CD14-positive monocyte (primary cell): ENCODE data around the gene GASK1A. TPM values are rescaled to one million over a fixed set of nuclear protein-coding genes. Genes with fewer than 3 reads are reported as not detected.

Experiments used
- DNase-seq, 3 donors: peaks; one replicate each; pipeline ENCODE4 v3.0.0-alpha.2; 2011 to 2022
- H2AFZ ChIP-seq: 2 replicates; pipeline ENCODE4 v1.6.0; 2012; ENCODE audit warnings: mild to moderate bottlenecking, low read depth, low read length, inconsistent platforms; ENCODE audit not compliant: insufficient read depth, poor library complexity, severe bottlenecking
- H3K27ac ChIP-seq, 2 donors: 1 replicate in 1 of 2; 2 replicates in 1 of 2; pipeline ENCODE4 v1.5.1; 2012 to 2013; ENCODE audit warnings: low read length in 2 of 2, control low read depth in 1 of 2, inconsistent platforms in 1 of 2, low read depth in 1 of 2, mild to moderate bottlenecking in 1 of 2
- H3K27me3 ChIP-seq, 2 donors: one replicate each; pipeline versions ENCODE4 v1.6.0 to v1.6.1; 2011 to 2013; ENCODE audit warnings: low read length in 2 of 2; ENCODE audit not compliant: control insufficient read depth in 2 of 2, insufficient read depth in 2 of 2
- H3K36me3 ChIP-seq, 2 donors: replicated peaks in 1 of 2; 1 replicate in 1 of 2; 2 replicates in 1 of 2; pipeline versions ENCODE4 v1.5.1 to v1.6.1; 2012 to 2013; ENCODE audit warnings: low read length in 2 of 2, control low read depth in 1 of 2, inconsistent platforms in 1 of 2, mild to moderate bottlenecking in 1 of 2; ENCODE audit not compliant: insufficient read depth in 2 of 2, control insufficient read depth in 1 of 2
- H3K4me1 ChIP-seq, 2 donors: 1 replicate in 1 of 2; 2 replicates in 1 of 2; pipeline versions ENCODE4 v1.5.1 to v1.6.1; 2012 to 2013; ENCODE audit warnings: low read length in 2 of 2, control low read depth in 1 of 2, inconsistent platforms in 1 of 2, mild to moderate bottlenecking in 1 of 2, moderate library complexity in 1 of 2; ENCODE audit not compliant: insufficient read depth in 2 of 2, control insufficient read depth in 1 of 2
- H3K4me2 ChIP-seq: replicated peaks from 2 replicates; pipeline ENCODE3; 2012; ENCODE audit warnings: low read length, moderate library complexity, mild to moderate bottlenecking; ENCODE audit not compliant: poor library complexity, severe bottlenecking; ENCODE audit errors: extremely low read depth
- H3K4me3 ChIP-seq, 3 experiments: fragments of 200-600 bp in 1 of 3; sonication (generic) in 1 of 3; replicated peaks in 1 of 3; 1 replicate in 2 of 3; 2 replicates in 1 of 3; pipeline ENCODE4 v1.5.1; 2011 to 2013; ENCODE audit warnings: low read length in 3 of 3, mild to moderate bottlenecking in 3 of 3, control low read depth in 2 of 3, low read depth in 2 of 3, inconsistent platforms in 1 of 3, moderate library complexity in 1 of 3
- H3K79me2 ChIP-seq: 2 replicates; pipeline ENCODE4 v1.6.0; 2012; ENCODE audit warnings: mild to moderate bottlenecking, control low read depth, inconsistent platforms, low read length, moderate library complexity; ENCODE audit not compliant: insufficient read depth
- H3K9ac ChIP-seq: 2 replicates; pipeline ENCODE4 v1.6.0; 2017; ENCODE audit warnings: low read length, mild to moderate bottlenecking; ENCODE audit not compliant: insufficient read depth, poor library complexity, severe bottlenecking
- H3K9me3 ChIP-seq, 2 donors: replicated peaks in 1 of 2; 1 replicate in 1 of 2; 2 replicates in 1 of 2; pipeline versions ENCODE4 v1.5.1 to v1.6.1; 2012 to 2013; ENCODE audit warnings: low read length in 2 of 2, control low read depth in 1 of 2; ENCODE audit not compliant: control insufficient read depth in 1 of 2, insufficient read depth in 1 of 2
- H4K20me1 ChIP-seq: 2 replicates; pipeline ENCODE4 v1.6.0; 2012; ENCODE audit warnings: mild to moderate bottlenecking, low read length, control low read depth, moderate library complexity; ENCODE audit not compliant: insufficient read depth
- H3K27ac Mint-ChIP-seq, 7 donors: one replicate each; pipeline ENCODE4 v1.8.0; 2020; ENCODE audit warnings: mild to moderate bottlenecking in 7 of 7, mixed read lengths in 7 of 7, moderate library complexity in 6 of 7, inconsistent platforms in 2 of 7
- H3K27me3 Mint-ChIP-seq, 3 donors: one replicate each; pipeline ENCODE4 v1.8.0; 2021 to 2022; ENCODE audit warnings: low read depth in 3 of 3, mild to moderate bottlenecking in 3 of 3, mixed read lengths in 3 of 3, moderate library complexity in 3 of 3, inconsistent platforms in 1 of 3
- H3K36me3 Mint-ChIP-seq, 2 donors: one replicate each; pipeline ENCODE4 v1.8.0; 2020; ENCODE audit warnings: mixed read lengths in 2 of 2, inconsistent platforms in 1 of 2, mild to moderate bottlenecking in 1 of 2
- H3K4me1 Mint-ChIP-seq: one replicate; pipeline ENCODE4 v1.8.0; 2020; ENCODE audit warnings: mild to moderate bottlenecking, mixed read lengths
- H3K4me3 Mint-ChIP-seq, 2 donors: one replicate each; pipeline ENCODE4 v1.8.0; 2020; ENCODE audit warnings: mild to moderate bottlenecking in 2 of 2, mixed read lengths in 2 of 2, moderate library complexity in 1 of 2
- H3K9me3 Mint-ChIP-seq, 7 donors: one replicate each; pipeline ENCODE4 v1.8.0; 2020 to 2022; ENCODE audit warnings: mixed read lengths in 7 of 7, mild to moderate bottlenecking in 6 of 7, moderate library complexity in 6 of 7, inconsistent platforms in 2 of 7
- CTCF ChIP-seq: fragments of 200-600 bp; IDR thresholded peaks from one replicate; pipeline ENCODE4 v1.8.0; 2022; ENCODE audit warnings: antibody characterized with exemption, mild to moderate bottlenecking
- WGBS: methylation state at CpG from one replicate; pipeline ENCODE4 v1.1.5; 2013; ENCODE audit warnings: missing lambda C conversion rate; ENCODE audit not compliant: insufficient coverage; 5-methylcytosine and 5-hydroxymethylcytosine counted together
- intact Hi-C, 2 donors: fragments of 100-400 bp; cut with micrococcal nuclease; formaldehyde crosslinking; loops; one replicate each; pipeline versions ENCODE4 v1.15.0 to v1.15.1; 2023
- polyA plus RNA-seq, 3 donors: library from polyadenylated mRNA; depleted of rRNA in 1 of 3; unstranded in 2 of 3; stranded (reverse) in 1 of 3; fragments of 300-500 nt in 2 of 3; fragments of >200 nt in 1 of 3; fragmentation: Illumina TruSeq in 2 of 3; gene quantifications; 1 replicate in 2 of 3; 2 replicates in 1 of 3; pipeline ENCODE4 v1.2.3, GENCODE V29; 2012 to 2021

GASK1A gene
- polyA plus RNA-seq, 3 donors = 0.13 TPM; not detected in 2

DNA sequence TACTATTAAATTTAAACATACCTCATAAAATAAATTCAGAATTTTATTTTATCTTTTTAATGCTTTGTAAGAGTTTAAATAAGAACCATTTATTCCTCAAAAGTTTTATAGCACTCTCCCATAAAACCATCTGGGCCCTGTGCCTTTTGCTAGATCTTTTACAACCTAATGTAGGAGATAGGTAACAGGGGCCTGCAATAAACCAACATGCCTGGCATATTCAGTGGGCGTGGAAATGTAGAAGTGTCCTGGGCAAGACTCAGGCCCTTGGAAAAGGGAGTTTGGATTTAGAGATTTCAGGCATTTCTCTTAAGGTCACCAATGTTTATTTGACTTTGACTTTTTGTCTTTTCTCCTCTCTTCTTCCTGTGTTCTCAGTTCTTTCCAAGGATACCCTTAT, 80.3 kb downstream of the GASK1A start:
- no peak overlapping the region for H3K4me3 Mint-ChIP-seq
- Histone ChIP-seq H3K4me2 (no peak overlapping the region), H3K27ac (no peak overlapping the region), H3K9ac (no peak overlapping the region), H3K4me3 (no peak overlapping the region), H3K36me3 (no peaks in the 10 kb centered on the region), H4K20me1 (no peaks in the 10 kb centered on the region), H2AFZ (no peak overlapping the region), H3K4me1 (no peaks in the 10 kb centered on the region), H3K79me2 (no peaks in the 10 kb centered on the region), H3K9me3 (peaks cover 0 to 6% of the 10 kb centered on the region in 2 donors), H3K27me3 (no peaks in the 10 kb centered on the region)
- H3K9me3 Mint-ChIP-seq = peaks cover 0 to 11% (median 3%) of the 10 kb centered on the region in 7 donors
- TF ChIP-seq CTCF = no peak
- no peaks in the 10 kb centered on the region for H3K36me3 Mint-ChIP-seq
- H3K4me1 Mint-ChIP-seq = no peaks in the 10 kb centered on the region
- intact Hi-C loops = no loop called here
- H3K27me3 Mint-ChIP-seq = no peaks in the 10 kb centered on the region
- H3K27ac Mint-ChIP-seq = no peak overlapping the region
- WGBS = no CpG with 5 or more reads among the region's 1 CpG
- no peak for DNase-seq

DNA sequence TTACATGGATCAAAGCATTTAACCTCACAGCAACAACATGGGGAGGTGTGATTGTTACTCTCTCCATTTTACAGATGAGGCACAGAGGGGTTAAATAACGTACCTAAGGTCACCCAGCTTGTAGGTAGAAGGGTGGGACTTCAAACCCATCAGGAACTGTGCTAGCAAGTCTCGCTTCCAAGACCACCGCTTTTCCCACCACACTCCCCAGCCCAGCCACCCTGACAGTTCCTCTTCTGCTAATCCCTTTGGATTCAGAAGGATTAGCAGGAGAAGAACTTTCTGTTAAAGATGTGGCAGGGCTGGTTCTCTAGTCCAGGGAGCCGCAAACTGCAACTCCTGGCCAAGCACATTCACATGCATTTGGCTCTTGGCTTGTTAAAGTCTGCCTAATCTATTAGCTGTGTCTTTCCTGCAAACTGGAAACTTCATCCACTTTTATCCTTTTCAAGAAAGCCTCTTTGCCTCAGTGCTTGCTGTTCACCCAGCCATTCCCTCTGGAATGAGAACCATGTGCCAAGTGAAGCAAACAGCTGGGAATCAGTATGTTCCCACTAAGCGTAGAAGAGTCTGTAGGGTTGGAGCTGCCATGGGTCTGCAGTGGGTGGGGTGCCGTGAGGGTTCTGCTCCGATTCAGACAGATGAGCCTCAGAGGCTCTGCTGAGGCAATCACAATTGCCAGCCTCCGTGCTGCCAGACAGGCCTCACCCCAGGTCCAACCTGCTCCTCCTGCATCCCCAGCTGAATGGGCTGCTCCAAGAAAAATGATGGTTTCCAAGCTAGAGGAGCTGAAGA, 82.2 kb downstream of the GASK1A start:
- intact Hi-C loops = no loop called here

More for the DNA sequence above, 82.2 kb downstream of the GASK1A start:
- Histone ChIP-seq H3K27me3 (no peaks in the 10 kb centered on the region), H3K36me3 (no peaks in the 10 kb centered on the region), H3K4me2 (no peak overlapping the region), H3K27ac (no peak overlapping the region), H3K4me3 (no peak overlapping the region), H4K20me1 (no peaks in the 10 kb centered on the region), H3K9me3 (peaks cover 0 to 2% of the 10 kb centered on the region in 2 donors), H3K79me2 (no peaks in the 10 kb centered on the region), H3K9ac (no peak overlapping the region), H2AFZ (no peak overlapping the region), H3K4me1 (no peaks in the 10 kb centered on the region)
- DNase-seq = no peak
- no peak overlapping the region for H3K27ac Mint-ChIP-seq
- H3K4me3 Mint-ChIP-seq = no peak overlapping the region
- no peaks in the 10 kb centered on the region for H3K27me3 Mint-ChIP-seq
- H3K9me3 Mint-ChIP-seq = peaks cover 2 to 13% (median 5%) of the 10 kb centered on the region in 7 donors
- WGBS = 100% methylated on average over 4 of the region's 8 CpGs
- H3K4me1 Mint-ChIP-seq = no peaks in the 10 kb centered on the region
- no peak for TF ChIP-seq CTCF
- no peaks in the 10 kb centered on the region for H3K36me3 Mint-ChIP-seq
